ENCODE data around the gene STAC3. TPM values are rescaled to one million over a fixed set of nuclear protein-coding genes. Genes with fewer than 3 reads are reported as not detected.

The STAC3 gene
- polyA plus RNA-seq, 10 donors = 248 to 457 (median 368) TPM

DNA sequence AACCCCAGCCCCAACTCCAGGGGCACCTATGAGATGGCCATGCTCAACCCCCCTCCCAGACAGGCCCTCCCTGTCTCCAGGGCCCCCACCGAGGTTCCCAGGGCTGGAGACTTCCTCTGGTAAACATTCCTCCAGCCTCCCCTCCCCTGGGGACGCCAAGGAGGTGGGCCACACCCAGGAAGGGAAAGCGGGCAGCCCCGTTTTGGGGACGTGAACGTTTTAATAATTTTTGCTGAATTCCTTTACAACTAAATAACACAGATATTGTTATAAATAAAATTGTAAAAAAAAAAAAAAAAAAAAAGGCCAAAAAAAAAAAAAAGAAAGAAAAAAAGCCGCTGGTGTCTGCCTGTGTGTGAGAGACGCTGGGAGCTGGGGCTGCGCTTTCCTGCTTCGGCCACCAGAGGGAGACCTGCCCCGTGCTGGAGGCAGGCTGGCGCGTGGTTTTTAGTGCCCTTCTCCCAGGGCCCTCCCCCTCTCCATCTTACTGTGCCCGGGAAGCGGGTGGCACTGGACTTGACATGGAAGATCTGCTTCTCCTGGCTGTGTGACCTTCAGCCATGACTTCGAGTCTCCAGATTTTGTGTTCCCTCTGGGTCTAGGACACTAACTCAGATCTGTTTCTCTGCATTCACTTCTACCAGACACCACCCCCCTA, 37.8 kb downstream of the STAC3 start:
- DNase-seq = peak; percentile 78 to 93 (median 86)

DNA sequence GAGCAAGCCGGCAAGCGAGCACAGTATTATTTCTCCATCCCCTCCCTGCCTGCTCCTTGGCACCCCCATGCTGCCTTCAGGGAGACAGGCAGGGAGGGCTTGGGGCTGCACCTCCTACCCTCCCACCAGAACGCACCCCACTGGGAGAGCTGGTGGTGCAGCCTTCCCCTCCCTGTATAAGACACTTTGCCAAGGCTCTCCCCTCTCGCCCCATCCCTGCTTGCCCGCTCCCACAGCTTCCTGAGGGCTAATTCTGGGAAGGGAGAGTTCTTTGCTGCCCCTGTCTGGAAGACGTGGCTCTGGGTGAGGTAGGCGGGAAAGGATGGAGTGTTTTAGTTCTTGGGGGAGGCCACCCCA, 38.3 kb downstream of the STAC3 start:
- no peak for DNase-seq

DNA sequence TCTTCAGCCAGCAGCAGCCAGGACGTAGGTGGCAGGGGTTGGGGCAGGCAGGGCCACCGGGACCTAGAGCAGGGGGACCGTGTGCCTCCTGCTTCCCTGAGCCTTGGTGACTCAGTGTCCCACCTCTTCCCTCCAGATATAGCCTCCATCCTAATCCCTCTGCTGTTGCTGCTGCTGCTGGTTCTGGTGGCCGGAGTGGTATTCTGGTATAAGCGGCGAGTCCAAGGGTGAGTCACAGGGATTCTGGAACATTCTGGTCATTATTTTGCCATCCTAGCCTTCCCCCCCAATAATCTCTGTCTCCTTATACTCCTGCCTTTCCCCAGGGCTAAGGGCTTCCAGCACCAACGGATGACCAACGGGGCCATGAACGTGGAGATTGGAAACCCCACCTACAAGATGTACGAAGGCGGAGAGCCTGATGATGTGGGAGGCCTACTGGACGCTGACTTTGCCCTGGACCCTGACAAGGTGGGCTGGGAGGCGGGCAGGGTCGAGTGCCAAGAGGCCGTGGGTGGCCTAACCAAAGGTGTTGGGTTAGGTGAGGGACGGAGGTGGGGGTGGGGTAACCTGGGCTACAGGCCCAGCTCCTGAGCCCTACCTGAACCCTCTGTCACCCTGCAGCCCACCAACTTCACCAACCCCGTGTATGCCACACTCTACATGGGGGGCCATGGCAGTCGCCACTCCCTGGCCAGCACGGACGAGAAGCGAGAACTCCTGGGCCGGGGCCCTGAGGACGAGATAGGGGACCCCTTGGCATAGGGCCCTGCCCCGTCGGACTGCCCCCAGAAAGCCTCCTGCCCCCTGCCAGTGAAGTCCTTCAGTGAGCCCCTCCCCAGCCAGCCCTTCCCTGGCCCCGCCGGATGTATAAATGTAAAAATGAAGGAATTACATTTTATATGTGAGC, 38.9 kb downstream of the STAC3 start:
- DNase-seq = no peak

DNA sequence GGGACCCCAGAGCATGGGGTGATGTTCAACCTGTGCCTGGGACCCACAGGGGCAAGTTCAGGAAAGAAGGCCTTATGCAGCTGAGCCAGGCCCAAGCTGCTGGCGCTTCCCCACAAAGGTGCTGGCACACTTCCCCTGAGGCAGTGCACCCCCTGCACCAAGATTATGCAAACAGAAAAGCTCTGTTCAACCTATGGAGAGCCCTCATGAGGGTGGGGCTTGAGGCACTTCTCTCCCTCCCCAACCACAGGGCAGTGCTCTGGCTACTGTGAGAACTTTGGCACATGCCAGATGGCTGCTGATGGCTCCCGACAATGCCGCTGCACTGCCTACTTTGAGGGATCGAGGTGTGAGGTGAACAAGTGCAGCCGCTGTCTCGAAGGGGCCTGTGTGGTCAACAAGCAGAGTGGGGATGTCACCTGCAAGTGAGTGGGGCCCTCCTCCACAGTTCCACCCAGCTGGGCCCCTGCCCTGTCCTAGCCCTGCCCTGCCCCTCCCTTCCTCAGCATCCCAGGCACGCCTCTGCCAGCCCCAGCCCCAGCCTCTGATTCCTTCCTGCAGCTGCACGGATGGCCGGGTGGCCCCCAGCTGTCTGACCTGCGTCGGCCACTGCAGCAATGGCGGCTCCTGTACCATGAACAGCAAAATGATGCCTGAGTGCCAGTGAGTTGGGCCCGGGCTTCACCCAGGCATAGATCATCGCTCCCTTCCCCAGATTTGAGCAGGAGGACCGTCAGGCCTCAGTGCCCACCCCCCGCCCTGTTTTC, 39.9 kb downstream of the STAC3 start:
- no peak for DNase-seq

DNA sequence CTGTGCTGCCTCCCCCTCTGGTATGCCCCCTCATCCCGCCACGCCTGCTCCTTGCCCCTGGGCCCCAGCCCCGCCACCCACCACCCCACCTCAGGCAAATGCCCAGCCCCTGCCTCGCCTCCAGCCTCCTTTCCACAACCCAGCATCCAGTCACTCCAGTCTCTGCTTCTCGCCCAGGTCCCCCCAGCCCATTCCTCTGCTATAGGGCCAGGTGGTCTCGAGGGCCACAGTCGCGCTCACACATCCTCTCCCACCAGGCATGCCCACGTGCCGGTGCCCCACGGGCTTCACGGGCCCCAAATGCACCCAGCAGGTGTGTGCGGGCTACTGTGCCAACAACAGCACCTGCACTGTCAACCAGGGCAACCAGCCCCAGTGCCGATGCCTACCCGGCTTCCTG, 40.5 kb downstream of the STAC3 start:
- no peak for DNase-seq

DNA sequence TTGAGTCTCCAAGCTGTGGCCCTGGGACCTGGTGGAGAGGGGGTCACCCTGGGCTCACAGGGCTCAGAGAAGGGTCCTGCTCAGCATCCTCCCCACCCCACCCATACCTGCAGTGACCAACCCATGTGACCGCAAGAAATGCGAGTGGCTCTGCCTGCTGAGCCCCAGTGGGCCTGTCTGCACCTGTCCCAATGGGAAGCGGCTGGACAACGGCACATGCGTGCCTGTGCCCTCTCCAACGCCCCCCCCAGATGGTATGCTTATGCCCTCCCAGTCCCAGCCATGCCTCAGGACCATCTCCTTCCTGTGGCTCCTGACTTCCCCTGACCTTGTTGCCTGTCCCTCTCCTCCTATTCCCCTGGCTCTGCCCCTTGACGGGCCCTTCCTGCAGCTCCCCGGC, 41.1 kb downstream of the STAC3 start:
- DNase-seq = no peak

DNA sequence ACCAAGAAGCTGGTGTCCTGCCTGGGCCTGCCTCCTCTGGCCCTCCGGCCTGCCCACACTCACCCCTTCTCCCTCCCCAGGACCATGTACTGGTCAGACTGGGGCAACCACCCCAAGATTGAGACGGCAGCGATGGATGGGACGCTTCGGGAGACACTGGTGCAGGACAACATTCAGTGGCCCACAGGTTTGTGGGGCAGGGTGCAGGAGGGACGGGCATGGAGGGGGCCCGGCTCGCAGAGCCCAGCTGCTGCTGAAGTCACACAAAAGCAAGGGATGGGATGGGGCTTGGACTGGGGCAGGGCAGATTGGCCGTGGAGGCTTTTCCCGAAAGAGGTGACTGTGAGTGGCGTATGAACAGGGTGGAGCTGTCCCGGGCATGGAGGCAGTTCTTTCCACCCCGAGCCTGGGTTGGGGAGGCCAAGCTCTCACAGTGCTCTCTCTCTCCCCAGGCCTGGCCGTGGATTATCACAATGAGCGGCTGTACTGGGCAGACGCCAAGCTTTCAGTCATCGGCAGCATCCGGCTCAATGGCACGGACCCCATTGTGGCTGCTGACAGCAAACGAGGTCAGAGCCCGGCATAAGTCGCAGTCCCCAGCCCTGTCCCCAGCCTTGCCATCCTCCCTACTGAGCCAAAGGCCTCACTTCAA, 42.2 kb downstream of the STAC3 start:
- DNase-seq = no peak

DNA sequence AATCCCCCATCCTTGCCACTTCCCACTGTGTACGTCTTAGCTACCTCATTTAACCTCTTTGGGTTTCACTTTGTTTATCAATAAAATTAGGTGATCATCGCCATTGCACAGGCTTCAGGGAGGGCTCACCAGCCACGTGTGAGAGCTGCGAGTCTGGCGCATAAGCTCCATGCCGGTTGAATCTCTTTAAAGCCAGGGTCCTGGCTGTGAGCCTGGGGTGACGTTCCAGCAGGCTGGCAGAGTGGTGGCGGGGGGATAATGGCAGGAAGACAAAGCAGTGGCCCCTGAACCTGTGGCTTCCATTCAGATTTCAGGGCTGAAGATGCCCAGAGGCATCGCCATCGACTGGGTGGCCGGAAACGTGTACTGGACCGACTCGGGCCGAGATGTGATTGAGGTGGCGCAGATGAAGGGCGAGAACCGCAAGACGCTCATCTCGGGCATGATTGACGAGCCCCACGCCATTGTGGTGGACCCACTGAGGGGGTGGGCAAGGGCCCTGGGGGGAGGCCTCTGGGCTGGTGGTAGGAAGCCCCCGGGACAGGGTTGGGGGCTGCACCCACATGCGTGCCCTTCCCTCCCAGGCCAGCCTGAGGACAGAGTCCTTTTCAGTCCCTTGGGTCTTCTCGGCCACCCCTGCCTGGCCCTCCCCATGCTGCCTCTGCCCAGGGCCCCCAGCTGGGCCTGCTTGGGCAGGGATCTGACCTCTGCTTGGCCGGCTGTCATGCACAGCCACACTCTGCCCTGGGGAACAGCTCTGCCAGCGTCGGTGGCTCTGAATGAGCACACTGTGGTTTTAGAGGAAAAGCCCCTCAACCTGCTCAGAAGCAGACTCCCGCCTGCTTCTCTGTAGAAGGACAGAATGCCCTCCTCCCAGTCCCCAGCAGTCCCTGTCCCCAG, 43.0 kb downstream of the STAC3 start:
- DNase-seq = no peak

DNA sequence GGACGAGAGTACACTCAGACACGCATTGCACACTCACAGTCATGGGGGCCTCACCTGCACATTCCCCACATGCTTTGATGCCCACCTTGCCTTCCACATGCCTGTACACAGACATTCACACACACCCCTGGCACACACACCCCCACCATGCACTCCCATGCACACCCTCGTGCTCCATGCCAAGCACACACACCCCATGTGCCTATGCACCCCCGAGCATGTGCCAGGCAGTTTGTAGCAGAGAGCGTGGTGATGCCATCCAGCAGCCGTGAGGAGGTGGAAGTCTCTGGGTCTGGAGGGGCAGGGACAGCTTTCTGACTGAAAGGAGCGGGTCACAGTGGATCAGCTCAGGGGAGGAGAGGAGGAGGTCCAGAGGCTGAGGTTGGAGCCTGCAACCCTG, 45.1 kb downstream of the STAC3 start:
- DNase-seq = no peak

DNA sequence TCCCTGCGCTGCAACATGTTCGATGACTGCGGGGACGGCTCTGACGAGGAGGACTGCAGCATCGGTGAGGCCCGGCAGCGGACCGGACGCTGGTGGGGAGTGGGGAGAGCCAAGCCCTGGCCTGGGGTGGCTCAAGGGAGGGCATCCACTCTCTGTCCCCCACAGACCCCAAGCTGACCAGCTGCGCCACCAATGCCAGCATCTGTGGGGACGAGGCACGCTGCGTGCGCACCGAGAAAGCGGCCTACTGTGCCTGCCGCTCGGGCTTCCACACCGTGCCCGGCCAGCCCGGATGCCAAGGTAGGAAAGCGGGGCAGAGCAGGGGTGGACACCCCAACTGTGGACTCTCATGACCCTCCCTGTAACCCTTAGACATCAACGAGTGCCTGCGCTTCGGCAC, 45.8 kb downstream of the STAC3 start:
- no peak for DNase-seq

DNA sequence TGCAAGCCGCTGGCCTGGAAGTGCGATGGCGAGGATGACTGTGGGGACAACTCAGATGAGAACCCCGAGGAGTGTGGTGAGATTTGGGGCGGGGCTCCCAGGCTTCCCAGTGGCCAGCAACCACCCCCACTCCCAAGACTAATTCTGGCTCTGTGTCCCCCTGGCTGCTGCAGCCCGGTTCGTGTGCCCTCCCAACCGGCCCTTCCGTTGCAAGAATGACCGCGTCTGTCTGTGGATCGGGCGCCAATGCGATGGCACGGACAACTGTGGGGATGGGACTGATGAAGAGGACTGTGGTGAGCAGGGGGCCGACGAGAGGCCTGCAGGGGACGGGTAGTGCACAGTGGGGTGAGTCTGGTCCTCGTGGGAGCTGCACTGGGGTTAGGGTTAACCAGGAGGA, 46.5 kb downstream of the STAC3 start:
- DNase-seq = no peak

DNA sequence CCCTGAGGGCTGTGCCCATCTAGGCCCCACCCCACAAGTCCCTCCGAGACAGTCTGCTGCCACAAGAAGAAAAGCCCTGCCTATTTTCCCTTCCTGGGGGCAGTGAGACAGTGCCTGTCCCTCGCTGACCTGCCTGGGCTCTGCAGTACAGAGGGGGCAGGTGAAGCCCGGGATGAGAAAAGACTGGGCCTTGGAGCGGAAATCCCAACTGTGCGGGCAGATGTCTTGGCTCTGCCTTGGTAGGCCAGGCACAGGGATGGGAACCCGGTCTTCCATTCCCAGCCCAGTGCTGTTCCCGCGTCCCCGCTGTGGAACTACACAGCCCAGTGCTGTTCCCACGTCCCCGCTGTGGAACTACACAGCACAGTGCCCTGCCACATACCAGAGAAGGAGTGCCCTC, 47.2 kb downstream of the STAC3 start:
- no peak for DNase-seq

DNA sequence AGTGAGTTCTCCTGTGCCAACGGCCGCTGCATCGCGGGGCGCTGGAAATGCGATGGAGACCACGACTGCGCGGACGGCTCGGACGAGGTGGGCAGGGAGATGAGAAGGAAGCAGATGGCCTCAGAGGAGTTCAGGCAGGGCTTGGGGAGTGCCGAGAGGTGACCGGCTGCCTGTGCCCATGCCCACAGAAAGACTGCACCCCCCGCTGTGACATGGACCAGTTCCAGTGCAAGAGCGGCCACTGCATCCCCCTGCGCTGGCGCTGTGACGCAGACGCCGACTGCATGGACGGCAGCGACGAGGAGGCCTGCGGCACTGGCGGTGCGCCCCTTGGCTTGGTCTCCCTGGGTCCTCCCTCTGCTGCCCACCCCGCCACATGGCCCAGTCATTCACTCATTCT, 47.8 kb downstream of the STAC3 start:
- no peak for DNase-seq

DNA sequence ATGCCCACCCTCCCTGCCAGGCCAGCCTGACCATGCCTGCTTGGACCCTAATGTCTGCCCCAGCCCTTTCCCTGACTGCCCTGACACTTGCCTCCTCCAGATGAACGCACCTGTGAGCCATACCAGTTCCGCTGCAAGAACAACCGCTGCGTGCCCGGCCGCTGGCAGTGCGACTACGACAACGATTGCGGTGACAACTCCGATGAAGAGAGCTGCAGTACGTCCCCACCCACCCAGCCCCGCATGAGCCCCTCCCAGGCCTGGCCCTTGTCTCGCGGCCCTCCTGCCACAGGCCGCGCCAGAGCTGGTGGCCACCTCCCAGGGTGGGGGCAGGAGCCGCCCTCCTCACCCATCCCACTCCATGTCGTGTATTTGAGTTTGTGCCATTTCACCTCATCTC, 48.7 kb downstream of the STAC3 start:
- no peak for DNase-seq

DNA sequence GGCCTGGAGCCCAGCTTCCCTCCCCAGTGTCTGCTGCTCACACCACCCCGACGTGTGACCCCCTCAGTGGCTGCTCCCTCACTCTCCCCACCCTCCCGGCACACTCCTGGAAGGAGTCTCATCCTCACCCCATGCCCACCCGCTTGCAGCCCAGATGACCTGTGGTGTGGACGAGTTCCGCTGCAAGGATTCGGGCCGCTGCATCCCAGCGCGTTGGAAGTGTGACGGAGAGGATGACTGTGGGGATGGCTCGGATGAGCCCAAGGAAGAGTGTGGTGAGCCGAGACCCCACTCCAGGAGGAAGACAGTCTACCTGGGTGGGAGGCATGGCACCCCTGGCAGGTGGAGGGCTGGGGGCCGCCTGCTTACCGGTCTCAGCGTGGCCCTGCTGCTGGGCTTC, 49.4 kb downstream of the STAC3 start:
- no peak for DNase-seq

DNA sequence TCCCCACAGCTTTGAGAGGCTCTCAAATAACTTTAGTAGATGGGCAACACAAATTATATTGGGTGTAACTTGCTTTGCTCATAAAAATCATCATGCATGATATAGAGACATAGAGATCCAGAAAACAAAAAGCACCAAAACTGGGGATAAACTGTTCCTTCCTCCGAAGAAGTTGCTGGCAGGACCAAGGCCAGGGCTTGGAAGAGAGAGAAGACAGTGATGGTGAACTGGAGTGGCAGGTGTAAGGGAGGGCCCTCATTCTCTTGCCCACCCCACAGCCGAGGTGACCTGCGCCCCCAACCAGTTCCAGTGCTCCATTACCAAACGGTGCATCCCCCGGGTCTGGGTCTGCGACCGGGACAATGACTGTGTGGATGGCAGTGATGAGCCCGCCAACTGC, 49.8 kb downstream of the STAC3 start:
- no peak for DNase-seq

DNA sequence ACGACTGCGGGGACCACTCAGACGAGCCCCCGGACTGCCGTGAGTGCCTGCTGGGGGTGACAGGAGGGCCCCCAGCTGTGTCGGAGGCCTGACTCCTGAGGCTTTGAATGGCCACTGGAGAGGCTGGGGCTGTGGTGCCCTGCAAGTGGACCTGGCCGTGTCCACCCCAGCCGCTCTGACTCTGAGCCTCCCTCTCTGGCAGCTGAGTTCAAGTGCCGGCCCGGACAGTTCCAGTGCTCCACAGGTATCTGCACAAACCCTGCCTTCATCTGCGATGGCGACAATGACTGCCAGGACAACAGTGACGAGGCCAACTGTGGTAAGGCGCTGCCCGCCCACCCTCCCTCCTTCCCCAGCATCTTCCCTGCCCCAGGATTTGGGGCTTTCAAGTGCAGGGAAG, 50.5 kb downstream of the STAC3 start:
- no peak for DNase-seq

DNA sequence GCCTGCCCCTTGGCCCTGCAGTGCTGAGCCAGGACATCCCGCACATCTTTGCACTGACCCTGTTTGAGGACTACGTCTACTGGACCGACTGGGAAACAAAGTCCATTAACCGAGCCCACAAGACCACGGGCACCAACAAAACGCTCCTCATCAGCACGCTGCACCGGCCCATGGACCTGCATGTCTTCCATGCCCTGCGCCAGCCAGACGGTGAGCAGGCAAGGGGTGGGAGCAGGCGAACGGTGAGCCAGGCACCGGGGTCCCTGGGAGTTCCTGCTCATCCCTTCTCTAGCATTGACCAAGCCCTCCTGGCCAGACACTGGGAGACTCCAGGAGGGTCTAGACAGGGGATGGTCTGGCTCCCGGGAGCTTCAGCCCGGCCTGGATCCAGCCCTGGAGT, 51.8 kb downstream of the STAC3 start:
- no peak for DNase-seq

DNA sequence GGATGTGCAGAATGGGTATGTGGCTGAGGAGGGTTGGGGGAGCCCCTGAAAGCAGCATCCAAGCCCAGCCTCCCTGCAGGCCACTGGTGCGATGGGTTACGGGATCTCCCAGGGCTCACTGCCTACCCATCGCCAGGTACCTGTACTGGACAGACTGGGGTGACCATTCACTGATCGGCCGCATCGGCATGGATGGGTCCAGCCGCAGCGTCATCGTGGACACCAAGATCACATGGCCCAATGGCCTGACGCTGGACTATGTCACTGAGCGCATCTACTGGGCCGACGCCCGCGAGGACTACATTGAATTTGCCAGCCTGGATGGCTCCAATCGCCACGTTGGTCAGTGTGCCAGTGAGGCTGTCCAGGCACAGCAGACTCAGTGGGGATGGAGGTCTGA, 52.7 kb downstream of the STAC3 start:
- DNase-seq = no peak

DNA sequence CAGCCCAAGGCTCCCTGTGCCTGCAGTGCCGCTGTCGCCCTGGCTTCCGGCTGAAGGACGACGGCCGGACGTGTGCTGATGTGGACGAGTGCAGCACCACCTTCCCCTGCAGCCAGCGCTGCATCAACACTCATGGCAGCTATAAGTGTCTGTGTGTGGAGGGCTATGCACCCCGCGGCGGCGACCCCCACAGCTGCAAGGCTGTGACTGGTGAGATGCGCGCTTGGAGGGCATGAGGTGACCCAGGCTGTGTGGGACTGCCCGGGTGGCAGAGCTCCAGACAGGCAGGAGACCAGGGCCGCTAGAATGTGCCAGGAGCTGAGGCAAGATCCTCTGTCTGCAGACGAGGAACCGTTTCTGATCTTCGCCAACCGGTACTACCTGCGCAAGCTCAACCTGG, 54.0 kb downstream of the STAC3 start:
- no peak for DNase-seq

DNA sequence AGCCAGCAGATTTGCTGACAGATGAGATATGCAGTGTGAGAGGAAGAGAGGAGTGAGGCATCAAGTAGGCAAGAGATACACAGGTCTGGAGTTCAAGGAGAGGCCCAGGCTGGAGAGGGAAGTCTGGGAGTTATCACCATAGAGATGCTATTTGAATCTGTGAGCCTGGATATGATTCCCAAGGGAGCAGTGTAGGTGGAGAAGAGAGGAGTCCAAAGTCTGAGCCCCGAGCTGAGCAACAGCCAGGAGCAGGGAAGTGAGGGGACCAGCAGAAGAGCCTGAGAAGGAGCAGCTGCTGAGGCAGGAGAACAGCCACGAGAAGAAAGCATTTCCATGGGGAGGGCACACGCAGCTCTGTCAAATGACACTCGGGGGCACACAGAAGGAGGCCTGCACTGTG, 54.5 kb downstream of the STAC3 start:
- DNase-seq = no peak

Measured in muscle of back (tissue), 11 donors.